Endothelial cell of umbilical vein (primary cell): ENCODE measurements around the gene HNRNPM.

ENCODE experiments used
- CTCF ChIP-seq, 2 donors: IDR thresholded peaks; 1 replicate in 1 of 2; 2 replicates in 1 of 2; pipeline ENCODE4 v1.5.1; 2011; ENCODE audit warnings: low read length in 2 of 2, mild to moderate bottlenecking in 2 of 2, moderate library complexity in 2 of 2, control low read depth in 1 of 2, inconsistent platforms in 1 of 2, low read depth in 1 of 2; ENCODE audit not compliant: insufficient read depth in 1 of 2; ENCODE audit errors: extremely low read depth in 1 of 2
- EZH2 ChIP-seq: IDR thresholded peaks from 2 replicates; pipeline ENCODE4 v1.6.1; 2012; ENCODE audit warnings: borderline replicate concordance, low read depth, mild to moderate bottlenecking, moderate library complexity, low read length, inconsistent platforms; ENCODE audit not compliant: severe bottlenecking
- GATA2 ChIP-seq: IDR thresholded peaks from 2 replicates; pipeline ENCODE4 v1.7.0; 2011; ENCODE audit warnings: low read depth, mild to moderate bottlenecking, moderate library complexity, mixed read lengths, low read length; ENCODE audit not compliant: insufficient read length, insufficient read depth
- POLR2A ChIP-seq: IDR thresholded peaks from 2 replicates; pipeline ENCODE4 v1.6.1; 2012; ENCODE audit warnings: low read depth, mild to moderate bottlenecking, control low read depth, low read length
- POLR2AphosphoS5 ChIP-seq: IDR thresholded peaks from 2 replicates; pipeline ENCODE4 v1.6.1; 2012; ENCODE audit warnings: low read depth, mild to moderate bottlenecking, control low read depth, low read length, moderate library complexity; ENCODE audit not compliant: insufficient read depth

- TF ChIP-seq CTCF (IDR thresholded peaks at IDR 0.05; ENCODE audit: extremely low read depth in 1 of 2, insufficient read depth in 1 of 2, low read depth in 1 of 2, low read length in 2 of 2) (no peak), GATA2 (no peak), POLR2A (no peak), POLR2AphosphoS5 (no peak), EZH2 (no peak)
These were observed 5.1 kb downstream of the HNRNPM start for GRCh38 chr19:8449830-8450229.
